Mucosa of stomach (tissue), 1 donor: ENCODE measurements around the gene SUN5.
"Not testable (repeated sequence)": the region's sequence is repeated elsewhere in the genome, so short reads cannot be mapped to it uniquely, and the experiment has no call there.

ENCODE experiments used
- H3K27me3 ChIP-seq: one replicate; pipeline ENCODE4 v1.7.0; 2013; ENCODE audit warnings: mild to moderate bottlenecking, low read length; ENCODE audit not compliant: control insufficient read depth, insufficient read depth
- H3K36me3 ChIP-seq: one replicate; pipeline ENCODE4 v1.7.0; 2013; ENCODE audit warnings: low read length; ENCODE audit not compliant: control insufficient read depth, insufficient read depth
- H3K4me1 ChIP-seq: one replicate; pipeline ENCODE4 v1.7.0; 2013; ENCODE audit warnings: mild to moderate bottlenecking, low read length; ENCODE audit not compliant: control insufficient read depth, insufficient read depth
- H3K4me3 ChIP-seq: one replicate; pipeline ENCODE4 v1.7.0; 2013; ENCODE audit warnings: low read length
- H3K9ac ChIP-seq: one replicate; pipeline ENCODE4 v1.7.0; 2013; ENCODE audit warnings: mild to moderate bottlenecking, low read length, moderate library complexity
- H3K9me3 ChIP-seq: one replicate; pipeline ENCODE4 v1.7.0; 2013; ENCODE audit warnings: mild to moderate bottlenecking, low read length, moderate library complexity; ENCODE audit not compliant: control insufficient read depth
- donor health status: Pancreatic carcinoma.

Gene SUN5

DNA sequence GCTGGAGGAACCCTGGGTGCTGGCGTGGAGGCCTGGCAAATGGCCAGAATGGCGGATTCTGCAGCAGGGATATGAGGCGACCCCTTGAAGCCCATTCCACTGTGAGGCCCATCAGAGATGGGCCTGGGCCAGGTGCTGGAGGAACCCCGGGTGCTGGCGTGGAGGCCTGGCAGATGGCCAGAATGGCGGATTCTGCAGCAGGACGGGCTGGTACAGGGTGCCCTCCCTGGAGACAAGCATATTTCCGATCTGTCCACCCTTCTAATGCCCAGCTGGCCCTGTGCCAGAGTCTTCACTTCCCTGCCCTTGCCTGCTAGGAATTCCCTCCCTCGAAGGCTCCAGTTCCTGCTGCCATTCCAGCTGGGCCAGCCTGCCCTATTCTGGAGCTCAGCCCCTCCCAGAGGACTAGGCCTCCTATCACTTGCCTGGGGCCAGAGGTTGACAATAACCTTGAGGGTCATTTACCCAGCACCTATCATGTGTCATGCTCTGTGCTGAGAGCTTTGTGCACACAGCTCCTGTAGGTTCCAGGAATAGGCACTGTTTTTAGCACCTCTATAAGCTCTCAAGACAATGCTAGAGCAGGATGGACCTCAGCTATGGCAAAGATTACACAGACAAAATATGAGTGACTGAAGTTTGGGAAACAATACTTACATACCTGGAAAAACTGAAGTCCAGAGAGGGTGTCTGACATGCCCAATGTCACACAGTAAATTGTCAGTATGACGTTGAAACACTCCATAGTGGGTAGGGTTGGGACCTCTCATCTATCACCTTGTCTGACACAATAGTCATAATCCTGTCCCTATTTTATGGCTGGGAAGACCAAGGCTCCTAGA, 21.4 kb downstream of the SUN5 start:
- Histone ChIP-seq H3K36me3 (no peaks in the 10 kb centered on the region), H3K9ac (no peak overlapping the region), H3K4me3 (no peak overlapping the region), H3K4me1 (no peaks in the 10 kb centered on the region), H3K9me3 (no peaks in the 10 kb centered on the region), H3K27me3 (no peaks in the 10 kb centered on the region)

DNA sequence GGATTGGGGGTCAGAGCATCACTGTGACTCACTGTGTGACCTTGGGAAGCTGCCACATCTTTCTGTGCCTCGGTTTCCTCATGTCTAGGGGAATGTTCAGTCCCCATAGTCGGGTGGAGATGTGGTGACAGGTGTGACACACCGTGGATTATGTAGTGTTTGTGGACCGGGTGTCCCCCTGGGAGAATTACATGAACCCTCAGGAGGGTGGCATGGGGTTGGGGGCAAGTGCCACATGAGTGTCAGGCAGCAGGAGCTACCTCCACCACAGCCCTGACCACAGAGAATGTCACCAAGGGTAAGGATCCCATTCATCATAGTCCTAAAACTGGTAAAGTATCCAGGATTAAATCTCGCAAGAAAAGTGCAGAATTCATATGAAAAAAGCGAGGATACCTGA, 23.2 kb downstream of the SUN5 start:
- Histone ChIP-seq H3K27me3 (no peaks in the 10 kb centered on the region), H3K9ac (no peak overlapping the region), H3K9me3 (no peaks in the 10 kb centered on the region), H3K36me3 (no peaks in the 10 kb centered on the region), H3K4me3 (no peak overlapping the region), H3K4me1 (no peaks in the 10 kb centered on the region)

DNA sequence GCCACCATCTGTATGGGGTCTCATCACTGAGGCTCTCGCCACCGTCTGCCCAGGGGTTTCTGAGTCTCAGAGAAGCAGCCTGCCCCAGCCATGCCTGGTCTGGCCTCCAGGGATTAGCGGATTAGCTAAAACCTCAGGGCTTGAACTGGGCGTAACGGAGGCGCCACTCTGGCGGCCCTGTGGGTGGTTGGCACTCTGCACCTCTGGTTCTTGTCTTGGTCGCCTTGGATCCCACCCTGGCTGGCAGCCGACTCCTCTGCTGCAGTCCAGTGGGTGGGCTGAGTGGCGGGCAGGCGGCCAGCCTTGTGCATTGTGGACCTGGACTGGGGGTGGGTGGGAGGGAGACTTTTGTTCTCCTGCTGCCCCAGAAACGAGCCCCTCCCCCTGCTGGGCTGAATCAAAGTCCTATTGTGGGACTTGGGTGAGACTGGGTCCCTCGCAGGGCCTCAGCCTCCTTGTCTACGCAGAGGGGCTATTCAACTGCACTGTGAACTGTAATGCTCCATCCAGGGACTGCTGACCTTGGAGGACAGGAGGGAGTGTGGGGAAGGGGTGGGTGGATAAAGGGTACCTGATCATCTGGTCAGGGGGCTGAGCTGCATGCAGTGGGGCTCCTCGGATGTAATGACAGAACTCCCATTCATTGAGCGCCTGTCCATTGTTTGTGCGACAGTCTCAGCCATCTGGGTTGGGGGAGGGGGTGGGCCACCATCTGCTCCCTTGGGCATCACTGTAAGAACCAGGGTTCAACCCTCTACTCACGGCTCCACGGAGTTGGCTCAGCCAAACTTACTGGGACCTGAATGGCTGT, 23.9 kb downstream of the SUN5 start:
- no peaks in the 10 kb centered on the region for H3K27me3 ChIP-seq
- no peak overlapping the region for H3K9ac ChIP-seq
- no peaks in the 10 kb centered on the region for H3K9me3 ChIP-seq
- no peaks in the 10 kb centered on the region for H3K36me3 ChIP-seq
- H3K4me3 ChIP-seq: no peak overlapping the region
- H3K4me1 ChIP-seq: no peaks in the 10 kb centered on the region

DNA sequence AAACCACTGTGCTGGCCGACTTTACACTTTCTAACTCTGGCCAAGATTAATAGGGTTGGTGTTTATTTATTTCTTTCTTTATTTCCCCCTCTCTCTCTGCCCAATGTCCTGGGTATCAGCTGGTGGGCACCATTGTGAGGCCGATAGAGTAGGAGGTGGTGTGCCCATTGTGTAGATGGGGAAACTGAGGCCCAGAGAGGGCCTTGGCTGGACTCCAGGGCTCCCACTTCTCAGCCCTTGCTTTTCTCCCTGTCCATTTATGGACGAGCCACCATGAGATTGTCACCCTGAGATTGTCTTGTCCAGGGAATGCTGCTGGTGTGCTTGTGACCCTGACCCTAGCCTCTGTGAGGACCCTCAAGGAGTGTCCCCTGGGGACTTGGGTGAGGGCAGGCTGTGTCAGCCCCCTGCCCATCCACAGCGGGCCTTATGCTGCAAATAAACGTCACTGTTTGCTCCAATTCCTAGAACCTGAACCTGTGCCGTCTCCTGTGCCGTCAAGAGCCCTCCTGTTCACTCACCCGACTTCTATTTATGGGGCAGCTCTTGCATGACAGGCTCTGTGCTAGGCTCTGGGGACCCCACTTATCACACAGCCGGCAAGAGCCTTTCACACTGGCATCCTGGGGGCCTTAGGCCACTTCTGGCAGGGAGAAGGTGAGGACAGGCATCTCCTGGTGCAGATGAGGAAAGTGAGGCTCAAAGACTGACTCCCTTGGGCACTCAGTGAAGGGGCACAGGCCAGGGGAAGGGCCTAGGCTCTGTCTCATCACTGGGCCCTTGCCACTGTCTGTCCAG, 24.8 kb downstream of the SUN5 start:
- Histone ChIP-seq H3K4me1 (no peaks in the 10 kb centered on the region), H3K4me3 (no peak overlapping the region), H3K9ac (no peak overlapping the region), H3K9me3 (no peaks in the 10 kb centered on the region), H3K27me3 (no peaks in the 10 kb centered on the region), H3K36me3 (no peaks in the 10 kb centered on the region)

DNA sequence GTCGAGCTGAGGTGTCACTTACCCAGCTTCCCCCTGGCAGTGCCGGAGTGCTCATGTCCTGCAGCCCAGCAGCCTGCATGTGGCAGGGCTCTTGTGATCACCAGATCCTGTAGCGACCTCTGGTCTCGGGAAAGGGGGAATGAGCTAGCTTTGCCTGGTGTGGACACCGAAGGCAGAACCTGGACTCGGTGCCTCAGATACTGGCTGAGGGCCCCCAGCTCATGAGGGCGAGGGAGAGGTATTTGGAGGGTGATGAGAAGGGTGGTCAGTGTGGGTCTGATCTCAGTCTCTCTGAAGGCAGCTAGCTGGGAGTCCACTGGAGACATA, 26.3 kb downstream of the SUN5 start:
- no peaks in the 10 kb centered on the region for H3K27me3 ChIP-seq
- H3K36me3 ChIP-seq: no peaks in the 10 kb centered on the region
- H3K9ac ChIP-seq: no peak overlapping the region
- no peaks in the 10 kb centered on the region for H3K9me3 ChIP-seq
- no peaks in the 10 kb centered on the region for H3K4me1 ChIP-seq
- H3K4me3 ChIP-seq: no peak overlapping the region

DNA sequence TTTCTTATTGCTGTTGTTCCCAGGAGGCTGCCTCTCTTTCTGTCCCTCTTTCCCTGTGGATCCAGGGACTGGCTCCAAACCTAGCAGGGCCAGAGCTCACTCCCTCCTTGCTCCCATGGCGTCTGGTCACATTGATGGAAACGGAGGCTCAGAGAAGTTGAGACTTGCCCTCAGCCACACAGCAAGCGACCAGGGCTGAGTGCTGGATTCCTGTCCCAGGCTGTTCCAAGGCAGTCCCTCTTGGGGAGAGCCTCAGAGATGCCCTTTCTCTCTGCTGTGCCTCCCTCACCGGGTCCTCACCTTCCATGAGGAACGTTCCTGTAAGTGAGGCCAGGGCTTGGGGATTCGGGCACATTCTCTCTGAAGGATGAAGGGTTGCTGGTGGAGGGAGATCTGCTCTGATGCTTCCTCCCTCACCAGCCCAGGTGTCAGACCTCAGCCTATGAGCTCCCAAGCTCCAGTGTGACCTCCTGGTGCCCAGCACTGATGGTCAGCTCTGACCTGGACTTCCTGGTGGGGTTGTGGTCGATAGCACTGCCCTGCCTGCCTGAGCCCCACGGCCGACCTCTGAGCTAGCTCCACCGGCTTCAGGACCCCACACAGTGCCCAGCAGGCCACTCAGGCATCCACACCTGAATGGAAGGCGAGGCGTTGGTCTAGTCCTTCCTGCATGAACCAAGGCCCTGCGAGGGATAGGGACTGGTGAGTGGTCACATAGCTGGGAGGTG, 26.8 kb downstream of the SUN5 start:
- no peak overlapping the region for H3K9ac ChIP-seq
- H3K9me3 ChIP-seq: no peaks in the 10 kb centered on the region
- H3K36me3 ChIP-seq: no peaks in the 10 kb centered on the region
- no peaks in the 10 kb centered on the region for H3K27me3 ChIP-seq
- H3K4me1 ChIP-seq: no peaks in the 10 kb centered on the region
- H3K4me3 ChIP-seq: no peak overlapping the region

DNA sequence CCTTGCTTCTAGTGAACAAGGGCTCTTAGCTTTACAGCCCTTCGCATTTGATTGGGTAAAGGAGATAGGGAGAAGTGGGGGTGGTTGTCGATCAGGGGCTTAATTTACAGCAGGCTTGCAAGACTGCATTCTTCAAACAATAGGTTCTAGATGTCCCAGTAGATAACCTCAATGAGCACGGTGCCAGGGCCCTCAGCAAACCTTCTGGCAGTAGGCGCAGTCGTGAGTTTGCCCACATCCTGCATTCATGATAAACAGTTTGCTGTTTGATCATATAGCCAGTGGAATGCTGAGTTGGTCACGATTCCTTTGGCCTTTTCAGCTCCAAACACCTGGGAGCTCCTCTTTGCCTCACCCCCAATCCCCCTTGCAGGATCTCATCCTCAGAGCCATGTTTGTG, 27.5 kb downstream of the SUN5 start:
- Histone ChIP-seq H3K4me1 (no peaks in the 10 kb centered on the region), H3K36me3 (no peaks in the 10 kb centered on the region), H3K9me3 (no peaks in the 10 kb centered on the region), H3K4me3 (no peak overlapping the region), H3K27me3 (no peaks in the 10 kb centered on the region), H3K9ac (no peak overlapping the region)

DNA sequence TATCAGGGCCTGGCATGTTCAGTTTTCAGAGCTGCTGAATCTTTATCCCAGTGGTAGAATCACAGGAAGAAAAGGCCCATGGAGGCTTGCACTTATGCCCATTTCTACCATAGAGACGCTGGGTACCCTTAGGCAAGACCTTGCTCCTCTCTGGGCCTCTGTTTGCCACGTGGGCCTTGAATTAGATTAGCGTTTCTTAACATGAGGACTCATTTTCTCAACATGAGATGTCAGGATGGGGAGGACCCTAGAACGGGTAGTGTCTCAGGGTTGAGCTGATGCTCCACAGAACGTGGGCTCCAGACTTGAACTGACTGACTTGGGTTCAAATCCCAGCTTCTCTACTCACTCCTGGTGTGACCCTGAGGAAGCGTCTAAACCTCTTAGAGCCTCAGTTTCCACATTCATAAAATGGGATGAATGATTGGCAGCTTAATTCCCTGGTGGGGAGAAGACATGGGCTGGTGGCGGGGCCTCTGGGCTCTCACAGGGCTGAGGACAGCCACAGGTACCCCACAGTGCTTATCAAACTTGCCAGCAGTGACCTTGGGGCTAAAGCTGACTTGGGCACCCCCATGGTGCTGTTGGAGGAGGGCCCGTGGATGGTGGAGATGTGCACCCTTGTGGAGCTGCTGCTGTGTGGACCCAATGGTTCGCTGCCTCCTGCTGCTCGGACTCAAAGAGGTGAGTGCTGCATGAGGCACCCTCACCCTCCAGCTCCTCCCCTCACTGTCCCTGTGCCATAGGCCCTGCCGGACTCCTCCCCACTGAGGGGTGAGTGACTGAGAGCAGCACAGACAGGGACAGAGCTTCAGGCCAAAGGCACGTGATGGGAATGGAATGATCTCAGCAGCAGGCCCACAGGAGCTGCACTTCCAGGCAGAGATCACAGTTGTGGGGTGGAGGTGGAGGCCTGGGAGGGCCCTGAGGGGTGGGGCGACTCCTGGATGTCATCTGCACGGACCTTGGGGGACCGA, 28.2 kb downstream of the SUN5 start:
- H3K9ac ChIP-seq: no peak overlapping the region
- H3K4me1 ChIP-seq: no peaks in the 10 kb centered on the region
- no peaks in the 10 kb centered on the region for H3K9me3 ChIP-seq
- no peak overlapping the region for H3K4me3 ChIP-seq
- no peaks in the 10 kb centered on the region for H3K36me3 ChIP-seq
- no peaks in the 10 kb centered on the region for H3K27me3 ChIP-seq

DNA sequence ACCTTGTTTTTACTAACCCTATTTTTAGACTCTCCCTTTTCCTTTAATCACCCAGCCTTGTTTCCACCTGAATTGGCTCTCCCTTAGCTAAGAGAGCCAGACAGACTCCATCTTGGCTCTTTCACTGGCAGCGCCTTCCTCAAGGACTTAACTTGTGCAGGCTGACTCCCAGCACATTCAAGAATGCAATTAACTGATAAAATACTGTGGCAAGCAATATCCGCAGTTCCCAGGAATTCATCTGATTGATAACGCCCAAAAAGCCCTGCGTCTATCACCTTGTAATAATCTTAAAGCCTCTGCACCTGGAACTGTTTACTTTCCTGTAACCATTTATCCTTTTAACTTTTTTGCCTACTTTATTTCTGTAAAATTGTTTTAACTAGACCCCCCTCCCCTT, 29.1 kb downstream of the SUN5 start:
- not testable (repeated sequence) for H3K9ac ChIP-seq, H3K4me3 ChIP-seq, H3K4me1 ChIP-seq, H3K27me3 ChIP-seq, H3K36me3 ChIP-seq, H3K9me3 ChIP-seq

DNA sequence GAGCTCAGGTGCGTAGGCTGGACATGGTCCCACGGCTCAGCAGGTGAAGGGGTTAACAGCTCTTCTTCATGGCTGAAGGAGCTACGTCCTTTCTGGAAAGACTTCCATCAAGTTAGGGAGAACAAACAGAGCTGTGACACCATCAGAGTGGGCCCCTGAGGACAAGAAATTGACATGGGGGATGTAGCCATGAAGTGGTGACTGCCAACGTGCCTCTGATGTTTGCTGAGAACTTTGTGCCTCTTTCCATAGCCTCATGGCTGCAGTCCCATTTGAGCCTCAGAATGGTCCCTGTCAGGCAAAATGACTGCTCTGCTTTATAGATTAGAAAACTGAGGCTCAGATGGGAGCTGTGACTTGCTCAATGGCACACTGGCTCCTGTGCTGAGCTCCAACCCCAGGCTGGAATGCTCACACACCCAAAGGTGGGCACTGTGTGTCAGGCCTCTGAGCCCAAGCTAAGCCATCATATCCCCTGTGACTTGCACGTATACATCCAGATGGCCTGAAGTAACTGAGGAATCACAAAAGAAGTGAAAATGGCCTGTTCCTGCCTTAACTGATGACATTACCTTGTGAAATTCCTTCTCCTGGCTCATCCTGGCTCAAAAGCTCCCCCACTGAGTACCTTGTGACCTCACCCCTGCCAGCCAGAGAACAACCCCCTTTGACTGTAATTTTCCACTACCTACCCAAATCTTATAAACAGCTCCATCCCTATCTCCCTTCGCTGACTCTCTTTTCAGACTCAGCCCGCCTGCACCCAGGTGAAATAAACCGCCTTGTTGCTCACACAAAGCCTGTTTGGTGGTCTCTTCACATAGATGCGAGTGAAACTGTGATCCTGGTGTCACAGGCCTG, 29.8 kb downstream of the SUN5 start:
- H3K27me3 ChIP-seq, H3K4me1 ChIP-seq, H3K4me3 ChIP-seq, H3K9me3 ChIP-seq, H3K9ac ChIP-seq, H3K36me3 ChIP-seq: not testable (repeated sequence)
